SU-DHL-6 (cell line): Measurements from ENCODE around the gene ACER3.
A peak's percentile ranks its signal among the peaks of the same experiment; 100 is the strongest.
"Not testable (repeated sequence)": the region's sequence is repeated elsewhere in the genome, so short reads cannot be mapped to it uniquely, and the experiment has no call there.

Experiments
- H2AFZ ChIP-seq: fragments of 200-600 bp; sonication (generic); 2 replicates; pipeline ENCODE4 v1.6.1; 2014; ENCODE audit warnings: low read depth, mild to moderate bottlenecking, moderate library complexity, mixed read lengths, antibody characterized with exemption, low read length; ENCODE audit not compliant: severe bottlenecking
- H3F3A ChIP-seq: fragments of 200-600 bp; shearing (Covaris generic); 2 replicates; pipeline ENCODE4 v1.6.0; 2016; ENCODE audit warnings: antibody characterized with exemption, mild to moderate bottlenecking; ENCODE audit not compliant: insufficient read depth
- H3K27ac ChIP-seq: fragments of 200-600 bp; sonication (generic); 2 replicates; pipeline ENCODE4 v1.5.1; 2016; ENCODE audit warnings: low read depth, mild to moderate bottlenecking, low read length, moderate library complexity, mixed read lengths
- H3K27me3 ChIP-seq: fragments of 200-600 bp; sonication (generic), shearing (Covaris generic); 2 replicates; pipeline ENCODE4 v1.6.0; 2014; ENCODE audit warnings: mild to moderate bottlenecking, low read length
- H3K36me3 ChIP-seq: fragments of 200-600 bp; sonication (generic); 2 replicates; pipeline ENCODE4 v1.6.1; 2014; ENCODE audit warnings: mild to moderate bottlenecking, low read length, mixed read lengths
- H3K4me2 ChIP-seq: fragments of 300-600, 200-600 bp; shearing (Covaris generic), sonication (generic); 2 replicates; pipeline ENCODE4 v1.6.0; 2014; ENCODE audit warnings: low read length, low read depth, mild to moderate bottlenecking; ENCODE audit not compliant: poor library complexity, severe bottlenecking
- H3K4me3 ChIP-seq: fragments of 200-600 bp; sonication (generic); 2 replicates; pipeline ENCODE4 v1.5.1; 2014; ENCODE audit warnings: antibody characterized with exemption, low read length, mild to moderate bottlenecking, mixed read lengths; ENCODE audit not compliant: insufficient read depth, poor library complexity, severe bottlenecking
- H3K79me2 ChIP-seq: fragments of 200-600 bp; sonication (generic); 2 replicates; pipeline ENCODE4 v1.6.1; 2014; ENCODE audit warnings: mild to moderate bottlenecking, low read length, moderate library complexity; ENCODE audit not compliant: insufficient read depth
- H3K9ac ChIP-seq: fragments of 200-600 bp; sonication (generic); 2 replicates; pipeline ENCODE4 v1.7.0; 2014; ENCODE audit warnings: mild to moderate bottlenecking, low read length
- H3K9me2 ChIP-seq: fragments of 200-600 bp; sonication (generic); replicated peaks from 2 replicates; pipeline ENCODE4 v1.6.1; 2014; ENCODE audit warnings: low read length; ENCODE audit not compliant: insufficient read depth
- H3K9me3 ChIP-seq: fragments of 200-600 bp; sonication (generic); 2 replicates; pipeline ENCODE4 v1.6.1; 2014; ENCODE audit warnings: low read length, mixed read lengths; ENCODE audit not compliant: insufficient read depth
- H4K20me1 ChIP-seq: fragments of 200-600 bp; sonication (generic); 2 replicates; pipeline ENCODE4 v1.6.1; 2014; ENCODE audit warnings: low read depth, mild to moderate bottlenecking, antibody characterized with exemption, low read length, moderate library complexity, mixed read lengths
- EZH2phosphoT487 ChIP-seq: fragments of 200-600 bp; sonication (generic), shearing (Covaris generic); conservative IDR thresholded peaks from 2 replicates; pipeline ENCODE4 v1.6.1; 2018; ENCODE audit warnings: mild to moderate bottlenecking, antibody characterized with exemption, low read length, moderate library complexity, mixed read lengths
- TF ChIP-seq, protein P1 (sequence below): fragments of 200-600 bp; sonication (generic); IDR thresholded peaks from one replicate; pipeline ENCODE4 v1.5.1; 2017; ENCODE audit warnings: antibody characterized with exemption, mild to moderate bottlenecking, low read length, moderate library complexity; ENCODE audit not compliant: insufficient read depth, poor library complexity, severe bottlenecking

Gene ACER3

DNA sequence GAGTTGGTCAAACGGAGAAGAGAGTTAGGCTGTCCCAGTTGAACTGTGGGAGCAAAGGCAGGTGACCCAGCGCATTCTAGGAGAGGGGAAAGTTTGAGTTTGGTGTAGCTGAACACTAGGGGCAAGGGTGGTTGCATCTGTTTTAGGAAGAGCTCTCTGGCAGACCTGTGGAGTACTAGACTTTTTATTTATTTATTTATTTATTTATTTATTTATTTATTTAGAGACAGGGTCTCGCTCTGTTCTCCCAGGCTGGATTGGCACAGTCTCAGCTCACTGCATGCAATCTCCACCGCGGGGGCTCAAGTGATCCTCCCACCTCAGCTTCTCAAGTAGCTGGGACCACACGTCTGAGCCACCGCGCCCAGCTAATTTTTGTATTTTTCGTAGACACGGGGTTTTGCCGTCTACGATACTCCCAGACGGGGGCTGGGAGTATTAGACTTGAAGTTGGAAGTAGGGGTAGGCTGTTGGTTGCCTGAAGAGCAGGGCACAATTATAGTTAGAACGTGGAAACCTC, 950 bp upstream of the ACER3 start:
- TF ChIP-seq, protein P1, sequence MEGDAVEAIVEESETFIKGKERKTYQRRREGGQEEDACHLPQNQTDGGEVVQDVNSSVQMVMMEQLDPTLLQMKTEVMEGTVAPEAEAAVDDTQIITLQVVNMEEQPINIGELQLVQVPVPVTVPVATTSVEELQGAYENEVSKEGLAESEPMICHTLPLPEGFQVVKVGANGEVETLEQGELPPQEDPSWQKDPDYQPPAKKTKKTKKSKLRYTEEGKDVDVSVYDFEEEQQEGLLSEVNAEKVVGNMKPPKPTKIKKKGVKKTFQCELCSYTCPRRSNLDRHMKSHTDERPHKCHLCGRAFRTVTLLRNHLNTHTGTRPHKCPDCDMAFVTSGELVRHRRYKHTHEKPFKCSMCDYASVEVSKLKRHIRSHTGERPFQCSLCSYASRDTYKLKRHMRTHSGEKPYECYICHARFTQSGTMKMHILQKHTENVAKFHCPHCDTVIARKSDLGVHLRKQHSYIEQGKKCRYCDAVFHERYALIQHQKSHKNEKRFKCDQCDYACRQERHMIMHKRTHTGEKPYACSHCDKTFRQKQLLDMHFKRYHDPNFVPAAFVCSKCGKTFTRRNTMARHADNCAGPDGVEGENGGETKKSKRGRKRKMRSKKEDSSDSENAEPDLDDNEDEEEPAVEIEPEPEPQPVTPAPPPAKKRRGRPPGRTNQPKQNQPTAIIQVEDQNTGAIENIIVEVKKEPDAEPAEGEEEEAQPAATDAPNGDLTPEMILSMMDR = no peak
- TF ChIP-seq EZH2phosphoT487 = no peak
- Histone ChIP-seq H3K36me3 (no peaks in the 10 kb centered on the region), H3K27ac (no peak overlapping the region), H2AFZ (peak overlapping the region; percentile 97), H3F3A (peaks cover 8% of the 10 kb centered on the region; the same call in 1 of the 2 replicates), H3K4me2 (peak overlapping the region; percentile 70), H3K79me2 (no peaks in the 10 kb centered on the region), H3K9ac (no peak overlapping the region), H3K27me3 (no peaks in the 10 kb centered on the region), H3K9me3 (no peaks in the 10 kb centered on the region), H4K20me1 (no peaks in the 10 kb centered on the region), H3K9me2 (no peaks in the 10 kb centered on the region), H3K4me3 (no peak overlapping the region)

DNA sequence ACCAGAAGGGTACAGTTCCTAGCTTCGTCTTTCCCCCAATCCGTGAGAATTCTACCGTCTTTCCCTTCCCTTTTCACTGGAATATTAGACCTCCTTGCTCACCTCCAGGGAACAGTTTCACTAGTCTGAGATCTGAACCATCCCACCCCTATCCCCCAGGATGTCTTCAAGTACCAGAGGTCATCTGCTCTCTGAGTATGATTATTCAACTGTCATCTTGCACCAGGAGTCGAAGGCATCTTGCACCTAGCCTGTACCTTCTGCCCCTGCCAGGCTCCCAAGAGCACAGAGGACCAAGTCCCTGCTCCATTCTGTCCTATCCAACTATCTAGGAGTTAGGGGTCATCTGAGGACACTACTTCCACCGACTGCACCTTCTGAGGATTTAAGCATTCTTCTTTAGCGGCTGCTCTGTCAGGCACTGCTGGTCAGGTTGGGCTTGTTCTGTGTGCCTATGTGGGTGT, 804 bp downstream of the ACER3 start:
- TF ChIP-seq EZH2phosphoT487 = no peak
- TF ChIP-seq, protein P1 = no peak
- no peaks in the 10 kb centered on the region for H3K9me2 ChIP-seq
- H3K4me3 ChIP-seq = peak overlapping the region; percentile 89
- no peaks in the 10 kb centered on the region for H3K9me3 ChIP-seq
- H3K27ac ChIP-seq = no peak overlapping the region
- H3K4me2 ChIP-seq = peak overlapping the region; percentile 59
- peak overlapping the region; percentile 81 for H3K9ac ChIP-seq
- no peak overlapping the region for H2AFZ ChIP-seq
- H3K79me2 ChIP-seq = no peaks in the 10 kb centered on the region
- H3K36me3 ChIP-seq = no peaks in the 10 kb centered on the region
- no peaks in the 10 kb centered on the region for H4K20me1 ChIP-seq
- no peaks in the 10 kb centered on the region for H3K27me3 ChIP-seq
- peaks cover 1% of the 10 kb centered on the region; the same call in 1 of the 2 replicates for H3F3A ChIP-seq

DNA sequence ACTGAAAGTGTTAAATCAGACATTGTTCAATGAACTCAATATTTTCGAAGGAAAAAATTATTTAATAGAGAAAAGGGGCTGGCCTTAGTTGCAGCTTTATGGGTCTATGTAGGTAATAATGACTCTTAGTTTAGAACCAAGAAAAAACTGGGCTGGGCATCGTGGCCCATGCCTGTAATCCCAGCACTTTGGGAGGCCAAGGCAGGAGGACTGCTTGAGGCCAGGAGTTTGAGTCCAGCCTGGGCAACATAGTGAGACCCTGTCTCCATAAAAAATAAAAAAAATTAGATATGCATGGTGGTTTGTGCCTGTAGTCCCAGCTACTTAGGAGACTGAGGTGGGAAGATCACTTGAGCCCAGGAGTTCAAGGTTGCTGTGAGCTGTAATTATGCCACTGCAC, 2.1 kb downstream of the ACER3 start:
- H2AFZ ChIP-seq, H3K4me3 ChIP-seq, H3K79me2 ChIP-seq, H3K27me3 ChIP-seq, H4K20me1 ChIP-seq, H3K27ac ChIP-seq, H3K9ac ChIP-seq, H3K36me3 ChIP-seq, H3K9me3 ChIP-seq, H3K4me2 ChIP-seq, H3K9me2 ChIP-seq, H3F3A ChIP-seq: not testable (repeated sequence)

DNA sequence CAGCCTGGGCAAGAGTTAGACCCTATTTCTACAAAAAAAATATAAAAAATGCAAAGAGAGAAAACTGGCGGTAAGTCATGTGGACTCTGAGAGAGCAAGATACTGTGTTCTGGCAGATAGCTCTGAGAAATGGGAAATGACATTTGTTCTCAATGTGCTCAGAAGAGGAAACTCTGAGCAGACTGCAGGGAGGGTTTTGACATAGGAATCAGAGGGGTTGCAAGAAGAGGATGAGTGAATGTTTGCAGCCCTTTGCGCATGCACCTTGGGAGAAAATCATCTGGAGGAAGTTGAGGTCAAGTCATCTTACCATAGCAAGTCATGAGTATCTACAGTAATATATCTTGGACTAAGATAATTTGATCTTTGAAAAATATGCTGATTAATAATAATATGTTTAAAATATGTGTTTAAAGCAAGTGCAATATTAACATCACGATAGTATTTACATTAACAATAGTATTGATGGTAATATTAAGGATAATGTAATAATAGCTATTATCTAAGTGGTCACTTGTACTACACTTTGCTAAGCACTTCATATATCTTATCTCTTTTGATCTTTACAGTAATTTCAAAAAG, 2.6 kb downstream of the ACER3 start:
- no peaks in the 10 kb centered on the region for H3K9me2 ChIP-seq
- H3K79me2 ChIP-seq = no peaks in the 10 kb centered on the region
- H3K27ac ChIP-seq = no peak overlapping the region
- H3K4me2 ChIP-seq = no peak overlapping the region
- H3K9ac ChIP-seq = no peak overlapping the region
- no peak overlapping the region for H2AFZ ChIP-seq
- H3K36me3 ChIP-seq = no peaks in the 10 kb centered on the region
- no peaks in the 10 kb centered on the region for H3K27me3 ChIP-seq
- no peaks in the 10 kb centered on the region for H3K9me3 ChIP-seq
- no peaks in the 10 kb centered on the region for H3F3A ChIP-seq
- H4K20me1 ChIP-seq = no peaks in the 10 kb centered on the region
- no peak for TF ChIP-seq EZH2phosphoT487
- TF ChIP-seq, protein P1 = no peak
- no peak overlapping the region for H3K4me3 ChIP-seq
